Retinal pigment epithelial cell (primary cell): ENCODE measurements around the gene CDKN2B-AS1.

Experiments
- DNase-seq: peaks from one replicate; pipeline ENCODE4 v3.0.0-alpha.2; 2010; ENCODE audit warnings: low read depth
- H3K4me3 ChIP-seq: 2 replicates; pipeline ENCODE4 v1.5.1; 2011; ENCODE audit warnings: mild to moderate bottlenecking, low read length, control low read depth, moderate library complexity
- TF ChIP-seq, protein P1 (sequence below): conservative IDR thresholded peaks from 2 replicates; pipeline ENCODE4 v1.5.1; 2011; ENCODE audit warnings: low read depth, low read length, control low read depth, inconsistent platforms

Gene CDKN2B-AS1

GRCh38 chr9:22118810-22119521 is 124.4 kb downstream of the CDKN2B-AS1 start:
- H3K4me3 ChIP-seq, result no peak overlapping the region
- no peak for DNase-seq
- TF ChIP-seq, protein P1, sequence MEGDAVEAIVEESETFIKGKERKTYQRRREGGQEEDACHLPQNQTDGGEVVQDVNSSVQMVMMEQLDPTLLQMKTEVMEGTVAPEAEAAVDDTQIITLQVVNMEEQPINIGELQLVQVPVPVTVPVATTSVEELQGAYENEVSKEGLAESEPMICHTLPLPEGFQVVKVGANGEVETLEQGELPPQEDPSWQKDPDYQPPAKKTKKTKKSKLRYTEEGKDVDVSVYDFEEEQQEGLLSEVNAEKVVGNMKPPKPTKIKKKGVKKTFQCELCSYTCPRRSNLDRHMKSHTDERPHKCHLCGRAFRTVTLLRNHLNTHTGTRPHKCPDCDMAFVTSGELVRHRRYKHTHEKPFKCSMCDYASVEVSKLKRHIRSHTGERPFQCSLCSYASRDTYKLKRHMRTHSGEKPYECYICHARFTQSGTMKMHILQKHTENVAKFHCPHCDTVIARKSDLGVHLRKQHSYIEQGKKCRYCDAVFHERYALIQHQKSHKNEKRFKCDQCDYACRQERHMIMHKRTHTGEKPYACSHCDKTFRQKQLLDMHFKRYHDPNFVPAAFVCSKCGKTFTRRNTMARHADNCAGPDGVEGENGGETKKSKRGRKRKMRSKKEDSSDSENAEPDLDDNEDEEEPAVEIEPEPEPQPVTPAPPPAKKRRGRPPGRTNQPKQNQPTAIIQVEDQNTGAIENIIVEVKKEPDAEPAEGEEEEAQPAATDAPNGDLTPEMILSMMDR, result no peak

GRCh38 chr9:22119522-22120158 is 125.0 kb downstream of the CDKN2B-AS1 start:
- H3K4me3 ChIP-seq, result no peak overlapping the region
- DNase-seq, result no peak
- TF ChIP-seq, protein P1, result peak; percentile 53

- no peak for DNase-seq
- TF ChIP-seq, protein P1, result no peak
Measured at GRCh38 chr9:22120159-22120549, 125.6 kb downstream of the CDKN2B-AS1 start.

DNA sequence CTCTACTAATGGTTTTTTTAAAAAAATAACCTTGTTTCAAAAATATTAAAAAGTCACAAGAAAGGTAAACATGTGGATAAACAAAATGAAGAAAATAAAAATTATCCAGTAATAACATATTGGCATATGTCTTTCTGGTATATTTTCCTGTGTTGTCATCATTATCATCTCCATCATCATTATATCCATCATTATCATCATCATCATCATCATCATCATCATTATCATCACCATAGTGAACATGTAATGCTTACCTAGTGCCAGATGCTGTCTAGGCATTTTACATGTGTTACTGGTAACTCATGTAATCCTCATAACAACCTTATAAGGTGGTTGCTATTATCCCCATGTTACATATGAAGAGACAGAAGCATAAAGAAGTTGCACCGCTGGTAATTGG is 126.0 kb downstream of the CDKN2B-AS1 start:
- TF ChIP-seq, protein P1, result no peak
- no peak for DNase-seq
- no peak overlapping the region for H3K4me3 ChIP-seq

More at GRCh38 chr9:22120159-22120549, 125.6 kb downstream of the CDKN2B-AS1 start:
- H3K4me3 ChIP-seq, result no peak overlapping the region

DNA sequence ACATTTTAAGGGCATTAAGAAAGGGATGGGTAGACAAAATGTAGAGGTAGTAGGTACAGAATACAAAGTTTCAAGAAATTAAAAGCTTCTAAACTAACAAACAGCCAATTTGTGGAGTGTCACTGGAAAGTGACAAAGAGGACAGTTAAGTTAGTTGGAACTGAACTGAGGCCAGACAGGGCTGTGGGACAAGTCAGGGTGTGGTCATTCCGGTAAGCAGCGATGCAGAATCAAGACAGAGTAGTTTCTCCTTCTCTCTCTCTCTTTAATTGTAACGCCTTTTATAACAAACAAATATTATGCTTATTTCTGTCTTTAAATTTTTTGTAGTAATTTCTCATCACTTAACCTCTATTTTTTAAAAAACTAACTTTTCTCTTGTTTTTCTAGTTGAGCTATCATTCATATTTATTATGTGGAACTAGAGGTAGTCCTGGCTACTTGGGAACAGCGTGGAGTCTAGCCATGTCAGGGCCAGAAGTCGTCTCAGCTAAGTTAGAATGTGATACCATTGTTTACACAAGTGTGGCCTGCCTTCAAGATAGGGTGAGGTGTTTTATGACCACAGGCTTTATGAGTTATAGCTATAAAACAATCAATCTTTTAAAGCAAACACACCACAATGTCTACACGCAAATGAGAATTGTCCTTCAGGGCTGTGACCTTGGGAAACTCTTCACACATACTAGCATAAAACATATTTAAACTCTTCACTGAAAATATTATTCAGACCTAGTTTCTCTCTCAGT is 129.8 kb downstream of the CDKN2B-AS1 start:
- TF ChIP-seq, protein P1, result no peak
- DNase-seq, result no peak
- H3K4me3 ChIP-seq, result no peak overlapping the region

DNA sequence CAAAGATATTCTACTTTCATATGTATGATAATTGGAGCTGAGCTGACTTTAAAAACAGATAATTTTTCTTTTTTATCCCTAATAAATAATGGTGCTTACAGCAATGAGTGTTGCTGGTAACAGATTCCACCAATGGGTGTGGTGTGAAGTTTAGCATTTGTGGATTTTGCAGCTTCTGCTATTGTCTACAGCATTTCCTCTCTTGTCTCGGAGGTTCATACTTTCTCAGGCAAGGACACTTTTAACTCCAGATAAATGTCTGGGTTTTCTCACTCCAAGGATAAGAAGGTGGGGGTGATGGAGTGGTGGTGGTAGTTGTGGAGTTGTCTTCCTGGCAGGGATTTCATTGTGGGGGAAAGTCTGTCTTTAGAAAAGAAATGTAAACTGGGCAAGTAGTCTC is 134.5 kb downstream of the CDKN2B-AS1 start:
- H3K4me3 ChIP-seq, result no peak overlapping the region
- DNase-seq, result no peak
- TF ChIP-seq, protein P1, result no peak

DNA sequence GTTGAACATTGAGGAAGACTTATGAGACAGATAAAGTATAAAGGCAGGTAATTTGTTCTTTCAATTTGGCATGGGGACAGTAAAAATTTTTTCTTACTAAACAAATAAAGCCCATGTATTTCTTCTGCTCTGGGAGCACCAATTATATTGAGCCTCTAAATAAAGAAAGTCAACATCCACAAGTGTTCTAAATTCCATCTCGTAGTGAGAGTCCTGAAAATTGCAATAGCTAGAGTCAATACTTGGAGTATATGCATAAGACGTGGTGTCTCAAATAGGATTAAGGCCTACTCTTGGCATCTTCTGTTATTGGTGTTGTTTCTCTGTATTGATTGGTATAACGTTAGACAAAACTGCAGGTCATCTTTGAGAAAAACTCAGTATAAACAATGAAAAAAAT is 135.0 kb downstream of the CDKN2B-AS1 start:
- no peak overlapping the region for H3K4me3 ChIP-seq
- TF ChIP-seq, protein P1, result no peak
- DNase-seq, result no peak
